HepG2 (cell line): ENCODE data around the gene NFAT5. TPM values are rescaled to one million over a fixed set of nuclear protein-coding genes. Genes with fewer than 3 reads are reported as not detected.

ENCODE experiments used
- CAMTA2 ChIP-seq: sonication (generic); formaldehyde crosslinking; IDR thresholded peaks from 2 replicates; pipeline ENCODE4 v1.4.0; 2020; ENCODE audit warnings: mild to moderate bottlenecking, missing genetic modification reagents, borderline replicate concordance
- KDM1A ChIP-seq: IDR thresholded peaks from 2 replicates; pipeline ENCODE4 v1.6.1; 2016; ENCODE audit warnings: missing compliant biosample characterization
- NBN ChIP-seq: fragments of 450-650 bp; conservative IDR thresholded peaks from 2 replicates; pipeline ENCODE4 v1.6.1; 2017
- NCOA1 ChIP-seq: sonication (generic); formaldehyde crosslinking; IDR thresholded peaks from 2 replicates; pipeline ENCODE4 v1.9.0; 2021; ENCODE audit warnings: missing genetic modification reagents
- NR2F6 ChIP-seq, 2 experiments: IDR thresholded peaks; 2 replicates each; pipeline ENCODE4 v1.6.1; 2016; ENCODE audit warnings: antibody characterized with exemption in 1 of 2, mild to moderate bottlenecking in 1 of 2
- SNAPC4 ChIP-seq: sonication (generic); formaldehyde crosslinking; IDR thresholded peaks from 2 replicates; pipeline ENCODE4 v1.4.0; 2020; ENCODE audit warnings: mild to moderate bottlenecking, missing genetic modification reagents
- TOPORS ChIP-seq: sonication (generic); formaldehyde crosslinking; IDR thresholded peaks from 2 replicates; pipeline ENCODE4 v1.8.0; 2023; ENCODE audit warnings: mild to moderate bottlenecking, missing genetic modification reagents
- ZBTB21 ChIP-seq: sonication (generic); formaldehyde crosslinking; IDR thresholded peaks from 2 replicates; pipeline ENCODE4 v1.4.0; 2020; ENCODE audit warnings: missing genetic modification reagents
- ZKSCAN1 ChIP-seq: fragments of 150-350 bp; IDR thresholded peaks from 2 replicates; pipeline ENCODE4 v1.6.1; 2014; ENCODE audit warnings: low read length
- ZNF124 ChIP-seq: sonication (generic); formaldehyde crosslinking; IDR thresholded peaks from 2 replicates; pipeline ENCODE4 v1.4.0; 2020; ENCODE audit warnings: missing genetic modification reagents
- ZNF329 ChIP-seq: sonication (generic); formaldehyde crosslinking; IDR thresholded peaks from 2 replicates; pipeline ENCODE4 v1.9.0; 2021; ENCODE audit warnings: low read depth, mild to moderate bottlenecking, missing genetic modification reagents
- ZNF496 ChIP-seq: sonication (generic); formaldehyde crosslinking; IDR thresholded peaks from 2 replicates; pipeline ENCODE4 v1.8.1; 2023; ENCODE audit warnings: mild to moderate bottlenecking, moderate library complexity, missing genetic modification reagents; ENCODE audit not compliant: insufficient replicate concordance
- ZNF646 ChIP-seq: sonication (generic); formaldehyde crosslinking; IDR thresholded peaks from 2 replicates; pipeline ENCODE4 v1.9.0; 2021; ENCODE audit warnings: mild to moderate bottlenecking, missing genetic modification reagents
- ZNF670 ChIP-seq: sonication (generic); formaldehyde crosslinking; IDR thresholded peaks from 2 replicates; pipeline ENCODE4 v1.8.0; 2022; ENCODE audit warnings: mild to moderate bottlenecking, missing genetic modification reagents, borderline replicate concordance
- ZNF781 ChIP-seq: sonication (generic); formaldehyde crosslinking; IDR thresholded peaks from 2 replicates; pipeline ENCODE4 v1.5.1; 2020; ENCODE audit warnings: borderline replicate concordance, mild to moderate bottlenecking, missing genetic modification reagents; ENCODE audit errors: not compliant biosample characterization
- ZNF784 ChIP-seq: sonication (generic); formaldehyde crosslinking; IDR thresholded peaks from 2 replicates; pipeline ENCODE4 v1.5.1; 2020; ENCODE audit warnings: missing genetic modification reagents, mild to moderate bottlenecking, borderline replicate concordance
- ZNF891 ChIP-seq: sonication (generic); formaldehyde crosslinking; IDR thresholded peaks from 2 replicates; pipeline ENCODE4 v1.5.0; 2020; ENCODE audit warnings: mild to moderate bottlenecking, missing genetic modification reagents
- ZSCAN9 ChIP-seq: IDR thresholded peaks from 2 replicates; pipeline ENCODE4 v1.6.1; 2016; ENCODE audit warnings: borderline replicate concordance
- polyA plus RNA-seq, 8 experiments: library from polyadenylated mRNA; depleted of rRNA in 3 of 8; stranded (reverse) in 7 of 8; unstranded in 1 of 8; fragments of >200 nt; fragmentation: Illumina TruSeq in 4 of 8; extraction: Trizol in 4 of 8; gene quantifications; 2 replicates each; pipeline versions ENCODE4 v1.2.1 to v1.2.3, GENCODE V29; 2011 to 2016; ENCODE audit warnings: low read depth in 4 of 8, missing spikeins in 1 of 8, mixed read lengths in 1 of 8; ENCODE audit not compliant: insufficient read depth in 1 of 8
- total RNA-seq, 5 experiments: library from RNA; depleted of rRNA; stranded (reverse); fragments of >200 nt; fragmentation: Illumina TruSeq; extraction: Trizol; gene quantifications; 2 replicates each; pipeline ENCODE4 v1.2.3, GENCODE V29; 2016; ENCODE audit warnings: low read depth in 1 of 5

Gene NFAT5
- total and polyA plus RNA-seq, 2 of the 13 experiments (the other 11 are each of a cell fraction or from before 2014, with no cell fraction given): 20.5 to 54.3 TPM

- TF ChIP-seq SNAPC4 (CRISPR knock-in tag): no peak
- TF ChIP-seq KDM1A (CRISPR knock-in tag): no peak
- no peak for TF ChIP-seq ZNF891 (CRISPR knock-in tag)
- no peak; the same call in 1 of the 2 replicates for TF ChIP-seq ZSCAN9 (CRISPR knock-in tag)
- TF ChIP-seq CAMTA2: no peak
- TF ChIP-seq ZNF124: no peak
- TF ChIP-seq ZBTB21 (CRISPR knock-in tag): no peak
- TF ChIP-seq ZKSCAN1: no peak
- TF ChIP-seq ZNF781 (CRISPR knock-in tag): no peak
- no peak for TF ChIP-seq TOPORS (CRISPR knock-in tag)
- no peak for TF ChIP-seq NBN
- no peak for TF ChIP-seq ZNF646 (CRISPR knock-in tag)
- TF ChIP-seq ZNF496: no peak
- no peak for TF ChIP-seq ZNF784
- no peak for TF ChIP-seq ZNF670 (CRISPR knock-in tag)
- no peak for TF ChIP-seq NR2F6 (IDR thresholded peaks at IDR 0.05)
- TF ChIP-seq NR2F6 (CRISPR knock-in tag; IDR thresholded peaks at IDR 0.05): no peak
- TF ChIP-seq NCOA1 (CRISPR knock-in tag): no peak
- 0 out of 2 replicates have a peak, but pooled peaks have one; percentile 44 for TF ChIP-seq ZNF329 (CRISPR knock-in tag)
Observed at GRCh38 chr16:69520800-69521602, 44.8 kb upstream of the NFAT5 start (continued).
